SK-N-SH (cell line): Measurements from ENCODE around the gene PCGF1.

ENCODE experiments used
- EZH2phosphoT487 ChIP-seq: fragments of 200-600 bp; sonication (generic); IDR thresholded peaks from 2 replicates; pipeline ENCODE4 v1.6.1; 2017; ENCODE audit warnings: low read depth, mixed run types, mild to moderate bottlenecking, antibody characterized with exemption, moderate library complexity, borderline replicate concordance
- FOXM1 ChIP-seq: IDR thresholded peaks from 2 replicates; pipeline ENCODE4 v1.4.0; 2012; ENCODE audit warnings: low read depth, mild to moderate bottlenecking
- JUND ChIP-seq: IDR thresholded peaks from 2 replicates; pipeline ENCODE4 v1.4.0; 2012
- NFIC ChIP-seq: IDR thresholded peaks from 2 replicates; pipeline ENCODE4 v1.4.0; 2012; ENCODE audit warnings: borderline replicate concordance
- POLR2AphosphoS5 ChIP-seq: IDR thresholded peaks from 2 replicates; pipeline ENCODE4 v1.6.1; 2012; ENCODE audit warnings: low read depth, low read length
- RCOR1 ChIP-seq: fragments of 150-350 bp; IDR thresholded peaks from 2 replicates; pipeline ENCODE4 v1.6.1; 2017; ENCODE audit warnings: antibody characterized with exemption, low read length
- SMC3 ChIP-seq: IDR thresholded peaks from 2 replicates; pipeline ENCODE4 v1.6.1; 2012; ENCODE audit warnings: low read depth, low read length, improper control_type of control experiment
- TAF1 ChIP-seq: IDR thresholded peaks from 2 replicates; pipeline ENCODE4 v1.6.1; 2012; ENCODE audit warnings: low read depth, mild to moderate bottlenecking, low read length, moderate library complexity, borderline replicate concordance
- YY1 ChIP-seq: IDR thresholded peaks from 2 replicates; pipeline ENCODE4 v1.4.0; 2012; ENCODE audit warnings: low read depth, mild to moderate bottlenecking
- TF ChIP-seq, protein P1 (sequence below): fragments of 200-600 bp; sonication (generic); IDR thresholded peaks from 2 replicates; pipeline ENCODE4 v1.6.1; 2017; ENCODE audit warnings: antibody characterized with exemption, mild to moderate bottlenecking, moderate library complexity
- TF ChIP-seq, protein P2 (sequence below): fragments of 150-350 bp; IDR thresholded peaks from 2 replicates; pipeline ENCODE4 v1.6.1; 2016; ENCODE audit warnings: mild to moderate bottlenecking, low read depth, low read length
- TF ChIP-seq, protein P3 (sequence below): IDR thresholded peaks from 2 replicates; pipeline ENCODE4 v1.4.0; 2012; ENCODE audit warnings: low read depth, borderline replicate concordance
- TF ChIP-seq, protein P4 (sequence below): IDR thresholded peaks from 2 replicates; pipeline ENCODE4 v1.6.1; 2012; ENCODE audit warnings: mild to moderate bottlenecking, low read depth, low read length, moderate library complexity

DNA sequence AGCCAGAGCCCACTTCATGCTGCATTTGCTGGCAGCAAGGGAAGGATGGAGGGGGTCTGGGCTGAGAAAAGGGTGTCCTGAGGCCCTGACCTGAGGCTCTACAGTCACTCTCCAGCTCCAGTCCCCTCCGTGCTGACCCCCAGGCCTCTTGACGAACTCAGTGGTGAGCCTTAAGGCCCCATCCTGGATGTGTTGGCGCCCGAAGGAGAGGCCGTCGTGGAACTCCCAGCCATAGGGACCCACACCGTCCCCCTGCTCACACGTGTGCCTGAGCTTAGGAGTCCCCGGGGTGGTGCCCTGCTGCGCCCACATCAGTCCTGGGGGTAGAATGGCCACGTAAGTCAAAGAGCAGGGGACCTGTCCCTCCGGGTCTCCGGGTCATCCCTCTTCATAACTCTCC, 43.1 kb downstream of the PCGF1 start:
- TF ChIP-seq SMC3 (no peak), JUND (no peak), RCOR1 (no peak), POLR2AphosphoS5 (no peak), FOXM1 (no peak), YY1 (no peak), TAF1 (no peak), NFIC (no peak), EZH2phosphoT487 (no peak)
- TF ChIP-seq, protein P1, sequence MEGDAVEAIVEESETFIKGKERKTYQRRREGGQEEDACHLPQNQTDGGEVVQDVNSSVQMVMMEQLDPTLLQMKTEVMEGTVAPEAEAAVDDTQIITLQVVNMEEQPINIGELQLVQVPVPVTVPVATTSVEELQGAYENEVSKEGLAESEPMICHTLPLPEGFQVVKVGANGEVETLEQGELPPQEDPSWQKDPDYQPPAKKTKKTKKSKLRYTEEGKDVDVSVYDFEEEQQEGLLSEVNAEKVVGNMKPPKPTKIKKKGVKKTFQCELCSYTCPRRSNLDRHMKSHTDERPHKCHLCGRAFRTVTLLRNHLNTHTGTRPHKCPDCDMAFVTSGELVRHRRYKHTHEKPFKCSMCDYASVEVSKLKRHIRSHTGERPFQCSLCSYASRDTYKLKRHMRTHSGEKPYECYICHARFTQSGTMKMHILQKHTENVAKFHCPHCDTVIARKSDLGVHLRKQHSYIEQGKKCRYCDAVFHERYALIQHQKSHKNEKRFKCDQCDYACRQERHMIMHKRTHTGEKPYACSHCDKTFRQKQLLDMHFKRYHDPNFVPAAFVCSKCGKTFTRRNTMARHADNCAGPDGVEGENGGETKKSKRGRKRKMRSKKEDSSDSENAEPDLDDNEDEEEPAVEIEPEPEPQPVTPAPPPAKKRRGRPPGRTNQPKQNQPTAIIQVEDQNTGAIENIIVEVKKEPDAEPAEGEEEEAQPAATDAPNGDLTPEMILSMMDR, result no peak
- TF ChIP-seq, protein P2, sequence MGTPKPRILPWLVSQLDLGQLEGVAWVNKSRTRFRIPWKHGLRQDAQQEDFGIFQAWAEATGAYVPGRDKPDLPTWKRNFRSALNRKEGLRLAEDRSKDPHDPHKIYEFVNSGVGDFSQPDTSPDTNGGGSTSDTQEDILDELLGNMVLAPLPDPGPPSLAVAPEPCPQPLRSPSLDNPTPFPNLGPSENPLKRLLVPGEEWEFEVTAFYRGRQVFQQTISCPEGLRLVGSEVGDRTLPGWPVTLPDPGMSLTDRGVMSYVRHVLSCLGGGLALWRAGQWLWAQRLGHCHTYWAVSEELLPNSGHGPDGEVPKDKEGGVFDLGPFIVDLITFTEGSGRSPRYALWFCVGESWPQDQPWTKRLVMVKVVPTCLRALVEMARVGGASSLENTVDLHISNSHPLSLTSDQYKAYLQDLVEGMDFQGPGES, result no peak
- TF ChIP-seq, protein P3, sequence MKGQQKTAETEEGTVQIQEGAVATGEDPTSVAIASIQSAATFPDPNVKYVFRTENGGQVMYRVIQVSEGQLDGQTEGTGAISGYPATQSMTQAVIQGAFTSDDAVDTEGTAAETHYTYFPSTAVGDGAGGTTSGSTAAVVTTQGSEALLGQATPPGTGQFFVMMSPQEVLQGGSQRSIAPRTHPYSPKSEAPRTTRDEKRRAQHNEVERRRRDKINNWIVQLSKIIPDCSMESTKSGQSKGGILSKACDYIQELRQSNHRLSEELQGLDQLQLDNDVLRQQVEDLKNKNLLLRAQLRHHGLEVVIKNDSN, result no peak
- TF ChIP-seq, protein P4, sequence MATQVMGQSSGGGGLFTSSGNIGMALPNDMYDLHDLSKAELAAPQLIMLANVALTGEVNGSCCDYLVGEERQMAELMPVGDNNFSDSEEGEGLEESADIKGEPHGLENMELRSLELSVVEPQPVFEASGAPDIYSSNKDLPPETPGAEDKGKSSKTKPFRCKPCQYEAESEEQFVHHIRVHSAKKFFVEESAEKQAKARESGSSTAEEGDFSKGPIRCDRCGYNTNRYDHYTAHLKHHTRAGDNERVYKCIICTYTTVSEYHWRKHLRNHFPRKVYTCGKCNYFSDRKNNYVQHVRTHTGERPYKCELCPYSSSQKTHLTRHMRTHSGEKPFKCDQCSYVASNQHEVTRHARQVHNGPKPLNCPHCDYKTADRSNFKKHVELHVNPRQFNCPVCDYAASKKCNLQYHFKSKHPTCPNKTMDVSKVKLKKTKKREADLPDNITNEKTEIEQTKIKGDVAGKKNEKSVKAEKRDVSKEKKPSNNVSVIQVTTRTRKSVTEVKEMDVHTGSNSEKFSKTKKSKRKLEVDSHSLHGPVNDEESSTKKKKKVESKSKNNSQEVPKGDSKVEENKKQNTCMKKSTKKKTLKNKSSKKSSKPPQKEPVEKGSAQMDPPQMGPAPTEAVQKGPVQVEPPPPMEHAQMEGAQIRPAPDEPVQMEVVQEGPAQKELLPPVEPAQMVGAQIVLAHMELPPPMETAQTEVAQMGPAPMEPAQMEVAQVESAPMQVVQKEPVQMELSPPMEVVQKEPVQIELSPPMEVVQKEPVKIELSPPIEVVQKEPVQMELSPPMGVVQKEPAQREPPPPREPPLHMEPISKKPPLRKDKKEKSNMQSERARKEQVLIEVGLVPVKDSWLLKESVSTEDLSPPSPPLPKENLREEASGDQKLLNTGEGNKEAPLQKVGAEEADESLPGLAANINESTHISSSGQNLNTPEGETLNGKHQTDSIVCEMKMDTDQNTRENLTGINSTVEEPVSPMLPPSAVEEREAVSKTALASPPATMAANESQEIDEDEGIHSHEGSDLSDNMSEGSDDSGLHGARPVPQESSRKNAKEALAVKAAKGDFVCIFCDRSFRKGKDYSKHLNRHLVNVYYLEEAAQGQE, result no peak
